Epithelial cell of proximal tubule (primary cell): ENCODE results near the gene ITSN1. TPM values are rescaled to one million over a fixed set of nuclear protein-coding genes. Genes with fewer than 3 reads are reported as not detected.

Source experiments
- DNase-seq: peaks from one replicate; pipeline ENCODE4 v3.0.0-alpha.2; 2011; ENCODE audit warnings: low read depth
- H3K4me3 ChIP-seq: 2 replicates; pipeline ENCODE4 v1.5.1; 2011; ENCODE audit warnings: low read depth, mild to moderate bottlenecking, low read length
- CTCF ChIP-seq: conservative IDR thresholded peaks from 2 replicates; pipeline ENCODE4 v1.5.1; 2012; ENCODE audit warnings: low read depth, mild to moderate bottlenecking, low read length
- total RNA-seq: library from RNA; depleted of rRNA; stranded (reverse); fragments of >200 nt; gene quantifications from 2 replicates; pipeline ENCODE4 v1.2.3, GENCODE V29; 2015

ITSN1 gene
- total RNA-seq, 1 donor from 2014 or later = 24.5 TPM

DNA sequence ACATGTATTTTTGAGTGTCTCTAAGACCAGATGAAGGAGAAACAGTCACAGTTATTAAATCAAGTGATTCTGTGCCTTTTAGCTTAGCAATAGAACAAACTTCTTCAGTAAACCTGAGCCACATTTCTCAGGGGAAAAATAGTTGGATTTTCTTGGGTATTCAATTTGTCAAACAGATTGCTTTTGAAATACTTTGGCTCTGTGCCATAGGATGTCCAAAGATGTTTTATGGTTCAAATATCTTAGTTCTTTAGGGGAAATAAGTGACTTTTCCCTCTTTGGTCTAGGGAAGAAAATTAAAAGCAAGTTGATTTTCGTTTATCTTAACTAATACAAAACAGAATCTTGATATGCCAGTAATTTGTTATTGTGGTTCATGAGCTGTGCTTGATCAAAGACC is 147.4 kb downstream of the ITSN1 start:
- H3K4me3 ChIP-seq = no peak overlapping the region
- TF ChIP-seq CTCF = no peak
- no peak for DNase-seq

GRCh38 chr21:33791073-33791472 is 148.8 kb downstream of the ITSN1 start:
- TF ChIP-seq CTCF = no peak
- no peak overlapping the region for H3K4me3 ChIP-seq

GRCh38 chr21:33794596-33794995 is 152.3 kb downstream of the ITSN1 start:
- no peak overlapping the region for H3K4me3 ChIP-seq
- DNase-seq = no peak
- TF ChIP-seq CTCF = no peak

More at GRCh38 chr21:33791073-33791472, 148.8 kb downstream of the ITSN1 start:
- DNase-seq = no peak

GRCh38 chr21:33797565-33797964 is 155.3 kb downstream of the ITSN1 start:
- no peak for DNase-seq
- no peak overlapping the region for H3K4me3 ChIP-seq
- TF ChIP-seq CTCF = no peak

DNA sequence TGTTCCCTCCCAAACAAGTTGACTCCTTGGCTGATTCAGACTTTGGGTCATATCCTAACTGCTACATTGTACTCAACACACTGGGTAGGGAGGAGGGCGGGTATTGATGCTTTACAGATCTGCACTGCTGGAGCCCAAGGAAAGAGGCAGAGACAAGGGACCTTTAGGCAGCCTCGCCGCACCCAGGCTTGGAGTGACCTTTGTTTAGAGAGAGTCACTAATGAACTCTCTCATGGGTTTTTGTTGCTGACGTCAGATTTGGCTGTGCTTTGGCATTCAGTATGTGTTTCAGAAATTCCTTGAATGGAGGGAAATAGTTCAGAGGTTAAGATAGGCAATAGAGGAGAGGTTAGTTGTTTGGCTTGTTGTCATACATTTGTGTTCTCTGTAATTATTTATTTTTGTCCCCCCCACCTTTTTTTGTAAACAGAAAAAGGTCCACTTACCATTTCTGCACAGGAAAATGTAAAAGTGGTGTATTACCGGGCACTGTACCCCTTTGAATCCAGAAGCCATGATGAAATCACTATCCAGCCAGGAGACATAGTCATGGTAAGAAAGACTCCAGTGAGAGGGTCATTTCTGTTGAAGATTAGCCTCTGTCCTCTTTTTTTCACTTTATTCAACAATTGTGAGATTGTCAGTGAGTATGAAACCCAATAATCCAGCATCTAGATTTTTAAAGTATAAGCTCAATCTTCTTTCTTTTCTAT is 157.2 kb downstream of the ITSN1 start:
- TF ChIP-seq CTCF = no peak
- no peak for DNase-seq
- no peak overlapping the region for H3K4me3 ChIP-seq

- TF ChIP-seq CTCF = no peak
- DNase-seq = no peak
- no peak overlapping the region for H3K4me3 ChIP-seq
Measured at GRCh38 chr21:33800753-33801423, 158.6 kb downstream of the ITSN1 start.
